ENCODE results near the gene RNF31.

GRCh38 chr14:24110060-24110459, 37.2 kb upstream of the RNF31 start:
- TF ChIP-seq EP300 (IDR thresholded peaks at IDR 0.05) (no peak), POLR2A (IDR thresholded peaks at IDR 0.05) (no peak)
- TF ChIP-seq, protein P1, sequence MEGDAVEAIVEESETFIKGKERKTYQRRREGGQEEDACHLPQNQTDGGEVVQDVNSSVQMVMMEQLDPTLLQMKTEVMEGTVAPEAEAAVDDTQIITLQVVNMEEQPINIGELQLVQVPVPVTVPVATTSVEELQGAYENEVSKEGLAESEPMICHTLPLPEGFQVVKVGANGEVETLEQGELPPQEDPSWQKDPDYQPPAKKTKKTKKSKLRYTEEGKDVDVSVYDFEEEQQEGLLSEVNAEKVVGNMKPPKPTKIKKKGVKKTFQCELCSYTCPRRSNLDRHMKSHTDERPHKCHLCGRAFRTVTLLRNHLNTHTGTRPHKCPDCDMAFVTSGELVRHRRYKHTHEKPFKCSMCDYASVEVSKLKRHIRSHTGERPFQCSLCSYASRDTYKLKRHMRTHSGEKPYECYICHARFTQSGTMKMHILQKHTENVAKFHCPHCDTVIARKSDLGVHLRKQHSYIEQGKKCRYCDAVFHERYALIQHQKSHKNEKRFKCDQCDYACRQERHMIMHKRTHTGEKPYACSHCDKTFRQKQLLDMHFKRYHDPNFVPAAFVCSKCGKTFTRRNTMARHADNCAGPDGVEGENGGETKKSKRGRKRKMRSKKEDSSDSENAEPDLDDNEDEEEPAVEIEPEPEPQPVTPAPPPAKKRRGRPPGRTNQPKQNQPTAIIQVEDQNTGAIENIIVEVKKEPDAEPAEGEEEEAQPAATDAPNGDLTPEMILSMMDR (IDR thresholded peaks at IDR 0.05), result no peak

Data from ovary (tissue), 3 donors.